ENCODE results near the gene CAMK1D. TPM values are rescaled to one million over a fixed set of nuclear protein-coding genes. Genes with fewer than 3 reads are reported as not detected.

Gene CAMK1D
- total RNA-seq, 1 experiment from 2014 or later, result 6.3 TPM

GRCh38 chr10:12650122-12650521 lies 300.8 kb downstream of the CAMK1D start:
- H3K23ac ChIP-seq (ENCODE audit: insufficient read length, low read depth, low read length), result no peak overlapping the region
- H2AK5ac ChIP-seq (ENCODE audit: insufficient read length, low read length), result no peak overlapping the region
- H3K18ac ChIP-seq (ENCODE audit: insufficient read length, low read depth, low read length), result no peak overlapping the region
- no peak overlapping the region for H4K5ac ChIP-seq (ENCODE audit: insufficient read length, low read depth, low read length)
- no peak overlapping the region for H2BK120ac ChIP-seq (ENCODE audit: low read depth, low read length, poor library complexity, severe bottlenecking)
- Mint-ChIP-seq H3K4me1 (no peaks in the 10 kb centered on the region), H3K9me3 (no peaks in the 10 kb centered on the region; a peak in 1 of 5 replicates), H3K36me3 (ENCODE audit: insufficient read depth in 1 of 3, low read depth in 3 of 3) (no peaks in the 10 kb centered on the region; a peak in 1 of 7 replicates), H3K4me3 (no peak overlapping the region), H3K27me3 (ENCODE audit: low read depth) (peaks cover 3% of the 10 kb centered on the region), H3K27ac (no peak overlapping the region)
- H3K4me2 ChIP-seq (ENCODE audit: insufficient read depth, insufficient read length, low read length), result no peak overlapping the region
- H3K23me2 ChIP-seq (ENCODE audit: insufficient read length, low read depth, low read length, poor library complexity, severe bottlenecking), result no peaks in the 10 kb centered on the region
- no peak for TF ChIP-seq CTCF (conservative IDR thresholded peaks at IDR 0.05)
- H2BK20ac ChIP-seq (ENCODE audit: low read depth, low read length, poor library complexity, severe bottlenecking), result no peak overlapping the region
- no peaks in the 10 kb centered on the region for H4K20me1 ChIP-seq (ENCODE audit: control insufficient read depth, insufficient read depth, insufficient read length)
- no peaks in the 10 kb centered on the region for H3K79me2 ChIP-seq (ENCODE audit: insufficient read depth, low read length)
- H2BK15ac ChIP-seq (ENCODE audit: low read depth, low read length), result no peak overlapping the region
- no peak overlapping the region; the same call in 1 of the 2 replicates for H3K14ac ChIP-seq (ENCODE audit: insufficient read depth, low read length)
- no peak overlapping the region for H2AFZ ChIP-seq (ENCODE audit: low read length)
- no peak overlapping the region for H3K9ac ChIP-seq (ENCODE audit: extremely low read depth, insufficient read length, low read length)
- H4K91ac ChIP-seq (ENCODE audit: insufficient read length, low read depth, low read length), result no peak overlapping the region
- H3K27ac ChIP-seq (ENCODE audit: insufficient read length, low read depth, low read length), result no peak overlapping the region
- no peak overlapping the region for H3T11ph ChIP-seq (ENCODE audit: low read length)
- no peak overlapping the region for H3K56ac ChIP-seq (ENCODE audit: insufficient read length, low read depth, low read length)
- no peak overlapping the region for H4K8ac ChIP-seq (replicated peaks; ENCODE audit: insufficient read length, low read depth, low read length)
- H3K4me1 ChIP-seq (ENCODE audit: insufficient read depth, low read length), result no peaks in the 10 kb centered on the region; the same call in 1 of the 2 replicates
- no peak overlapping the region for H2BK5ac ChIP-seq (ENCODE audit: insufficient read length, low read length)
- no peaks in the 10 kb centered on the region for H3K9me3 ChIP-seq (ENCODE audit: control insufficient read depth, low read depth, low read length)
- no peak overlapping the region for H2BK12ac ChIP-seq (ENCODE audit: insufficient read length, low read depth, low read length)
- no CpG with 5 or more reads among the region's 8 CpGs for WGBS (ENCODE audit: extremely low coverage, insufficient read length, low lambda C conversion rate)
- no peak for DNase-seq
- H3K4ac ChIP-seq (ENCODE audit: low read depth, low read length), result no peak overlapping the region
- H3K79me1 ChIP-seq (ENCODE audit: insufficient read depth, low read depth, low read length, poor library complexity, severe bottlenecking), result no peaks in the 10 kb centered on the region
- no peaks in the 10 kb centered on the region for H3K27me3 ChIP-seq (ENCODE audit: insufficient read depth, low read length)

Measured in H9 (cell line).